HG03460 (cell line): Measurements from ENCODE around the gene OTOGL.
"Not testable (repeated sequence)": the region's sequence is repeated elsewhere in the genome, so short reads cannot be mapped to it uniquely, and the experiment has no call there.

Experiments used
- ATAC-seq: cut with Tn5 transposase; IDR thresholded peaks from one replicate; pipeline ENCODE4 v1.9.1; 2021; ENCODE audit not compliant: unreplicated experiment

OTOGL gene

DNA sequence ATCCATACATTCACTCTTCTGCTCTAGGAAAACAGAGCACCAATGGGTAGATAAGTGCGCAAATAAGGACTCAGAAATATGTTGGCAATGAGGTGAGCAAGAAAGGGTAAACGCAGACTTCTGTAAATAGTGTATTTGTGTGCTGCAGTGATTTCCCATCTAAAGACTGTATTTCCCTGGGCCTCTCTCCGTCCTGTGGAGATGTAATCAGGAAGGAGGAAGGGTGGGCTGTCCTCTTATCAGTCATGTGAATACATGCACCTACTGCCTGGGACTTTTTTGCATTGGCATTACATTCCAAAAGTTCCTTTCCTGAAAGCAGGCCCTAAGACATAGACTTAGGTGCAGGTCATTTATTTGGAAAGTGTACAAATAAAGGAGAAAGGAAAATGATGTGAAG, 114.5 kb downstream of the OTOGL start:
- no peak for ATAC-seq

DNA sequence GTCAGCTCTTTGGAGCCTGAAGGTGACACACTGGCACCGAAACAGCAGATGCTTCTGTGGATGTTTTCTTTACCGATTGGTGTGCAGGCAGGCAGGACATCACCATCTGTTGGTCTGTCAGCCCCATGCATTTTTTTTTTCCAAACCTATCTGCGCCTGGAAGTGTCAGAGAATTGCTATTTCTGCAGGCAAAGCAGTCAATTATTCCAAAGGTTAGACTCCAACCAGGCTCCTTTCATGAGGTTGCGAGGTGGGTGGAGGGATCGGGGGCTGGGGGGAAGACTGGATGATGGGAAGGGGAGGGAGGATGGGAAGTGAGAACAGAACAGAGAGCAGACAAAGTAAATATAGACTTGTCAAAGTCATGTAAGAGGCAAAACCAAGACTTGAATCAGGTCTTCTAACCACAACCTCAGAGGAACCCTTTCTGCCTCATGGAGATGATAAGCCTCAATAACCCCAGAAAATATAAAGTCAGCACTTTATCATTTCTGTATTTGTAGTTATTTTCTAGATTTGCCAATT, 117.7 kb downstream of the OTOGL start:
- ATAC-seq: no peak

DNA sequence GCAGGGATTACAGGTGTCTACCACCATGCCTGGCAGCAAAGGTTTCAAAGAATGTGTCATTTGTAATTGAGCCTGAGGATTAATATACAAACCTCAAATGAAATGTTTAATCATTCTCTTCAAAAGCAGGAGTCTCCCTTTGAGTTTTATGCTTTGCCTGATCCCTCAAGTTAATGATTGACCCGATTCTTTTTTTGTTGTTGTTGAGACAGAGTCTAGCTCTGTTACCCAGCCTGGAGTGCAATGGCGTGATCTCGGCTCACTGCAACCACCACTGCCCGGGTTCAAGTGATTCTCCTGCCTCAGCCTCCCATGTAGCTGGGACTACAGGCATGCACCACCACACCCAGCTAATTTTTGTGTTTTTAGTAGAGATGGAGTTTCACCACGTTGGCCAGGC, 119.6 kb downstream of the OTOGL start:
- not testable (repeated sequence) for ATAC-seq

DNA sequence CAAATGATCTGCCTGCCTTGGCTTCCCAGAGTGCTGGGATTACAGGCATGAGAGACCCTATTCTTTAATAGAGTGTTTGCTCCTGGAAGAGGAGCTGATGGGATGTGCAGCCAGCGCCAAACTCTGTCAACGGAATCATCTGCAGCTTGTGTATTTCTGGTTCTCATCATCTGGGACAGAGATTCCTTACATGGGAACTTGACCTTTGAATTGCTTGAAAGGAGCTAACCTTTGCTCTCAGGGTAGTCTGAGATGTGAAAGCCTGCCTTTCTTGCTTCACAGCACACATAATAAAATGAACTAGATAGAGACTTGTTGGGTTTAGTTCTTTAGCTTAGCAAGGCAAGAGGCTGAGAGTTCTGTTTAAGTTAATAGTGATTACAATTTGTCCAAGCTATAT, 120.0 kb downstream of the OTOGL start:
- ATAC-seq: no peak

DNA sequence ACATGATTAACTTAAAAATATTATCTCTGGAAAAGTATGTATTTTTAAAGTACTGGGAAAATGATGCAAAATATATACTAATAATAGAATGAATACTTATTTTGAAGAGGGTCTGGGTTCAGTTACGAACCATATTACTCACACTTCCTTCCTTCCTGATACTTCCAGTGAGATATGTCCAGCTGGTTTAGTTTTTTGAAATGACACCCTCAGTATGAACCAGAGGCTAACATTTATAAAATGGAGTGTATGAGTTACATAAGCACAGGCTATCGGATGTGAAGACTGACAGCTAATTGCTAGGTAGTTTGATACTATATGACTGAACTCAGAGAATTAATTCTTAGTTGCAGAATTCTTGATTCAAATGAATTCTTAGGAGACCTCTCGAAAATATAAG, 122.9 kb downstream of the OTOGL start:
- ATAC-seq: no peak

DNA sequence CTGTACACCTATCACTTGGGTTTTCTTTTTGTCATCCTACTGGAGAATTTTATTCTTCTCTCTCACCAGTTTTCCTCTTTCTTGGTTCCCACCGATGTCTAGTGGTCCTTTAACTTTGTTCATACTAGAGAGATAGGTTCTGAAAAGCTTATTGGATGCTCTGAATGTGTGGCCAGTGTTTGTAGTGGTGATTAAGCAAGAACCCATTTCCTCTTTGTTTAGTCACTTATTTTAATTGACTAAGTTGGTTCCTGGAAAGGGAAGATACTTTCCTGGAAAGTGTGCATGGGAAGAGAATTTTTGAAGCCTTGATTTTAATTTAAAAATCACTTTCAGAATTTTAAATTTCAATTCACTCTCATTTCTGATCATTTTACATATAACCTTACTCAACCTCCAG, 127.2 kb downstream of the OTOGL start:
- ATAC-seq: no peak

DNA sequence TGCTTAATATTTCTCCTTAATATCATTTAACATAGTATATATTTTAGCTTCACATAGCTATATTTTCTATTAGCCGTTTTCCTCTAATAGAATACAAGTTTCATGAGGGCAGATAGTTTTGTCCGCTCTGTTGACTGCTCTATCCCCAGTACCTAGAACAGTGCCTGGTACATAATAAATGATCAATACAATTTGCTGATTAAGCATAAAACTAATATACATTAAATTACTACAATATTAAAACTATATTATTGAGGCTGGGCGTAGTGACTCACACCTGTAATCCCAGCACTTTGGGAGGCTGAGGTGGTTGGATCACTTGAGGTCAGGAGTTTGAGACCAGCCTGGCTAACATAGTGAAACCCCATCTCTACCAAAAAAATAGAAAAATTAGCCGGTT, 128.6 kb downstream of the OTOGL start:
- not testable (repeated sequence) for ATAC-seq

DNA sequence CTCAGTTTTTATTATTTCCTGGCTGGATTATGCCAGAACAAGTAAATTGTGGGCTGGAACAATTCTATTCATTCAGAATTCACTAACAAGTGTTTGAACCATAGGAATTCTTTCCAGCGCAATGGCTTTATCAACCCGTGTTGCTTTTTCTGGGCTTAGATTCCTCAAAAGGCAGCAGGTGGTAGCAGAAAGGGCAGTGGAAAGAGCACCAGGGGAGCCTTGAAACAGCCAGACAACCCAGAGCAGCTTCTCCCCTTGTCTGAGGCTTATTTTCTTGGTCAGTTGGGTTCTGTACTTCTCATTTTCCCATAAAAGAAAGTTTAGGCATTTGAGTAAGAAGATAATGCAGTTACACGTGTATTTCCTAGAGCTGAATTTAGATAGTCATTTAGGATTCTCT, 130.7 kb downstream of the OTOGL start:
- no peak for ATAC-seq

DNA sequence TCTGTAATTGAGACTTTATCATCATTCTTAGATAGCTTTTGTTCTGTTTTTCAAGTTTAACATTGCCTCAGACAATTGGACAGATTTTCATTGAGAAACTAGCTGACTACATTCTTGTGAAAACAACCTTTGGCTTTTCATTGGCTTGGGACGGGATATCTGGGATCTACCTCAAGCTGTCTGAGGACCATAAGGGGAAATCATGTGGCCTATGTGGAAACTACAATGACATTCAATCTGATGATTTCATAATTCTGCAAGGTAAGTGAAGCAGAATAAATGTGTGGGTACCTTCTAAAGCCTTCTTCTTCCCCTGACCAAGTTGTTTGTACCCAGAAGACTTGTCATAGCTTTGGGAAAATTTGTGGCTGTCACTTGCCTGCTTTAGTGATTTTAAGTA, 133.5 kb downstream of the OTOGL start:
- no peak for ATAC-seq

DNA sequence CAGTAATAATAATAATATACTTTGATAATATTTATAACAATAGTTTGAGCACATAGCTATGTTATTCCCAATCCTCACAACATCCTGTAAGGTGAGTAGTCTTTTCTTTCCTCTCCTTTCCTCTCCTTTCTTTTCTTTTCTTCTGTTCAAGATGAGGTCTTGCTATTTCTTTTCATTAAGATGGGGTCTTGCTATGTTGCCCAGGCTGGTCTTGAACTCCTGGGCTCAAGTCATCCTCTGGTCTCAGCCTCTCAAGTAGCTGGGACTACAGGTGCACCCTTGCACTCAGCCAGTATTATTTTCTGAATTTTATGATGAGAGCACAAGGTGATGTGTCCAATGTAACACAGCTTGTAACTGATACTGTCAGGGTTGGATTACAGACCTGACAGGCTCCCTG, 134.6 kb downstream of the OTOGL start:
- no peak for ATAC-seq

DNA sequence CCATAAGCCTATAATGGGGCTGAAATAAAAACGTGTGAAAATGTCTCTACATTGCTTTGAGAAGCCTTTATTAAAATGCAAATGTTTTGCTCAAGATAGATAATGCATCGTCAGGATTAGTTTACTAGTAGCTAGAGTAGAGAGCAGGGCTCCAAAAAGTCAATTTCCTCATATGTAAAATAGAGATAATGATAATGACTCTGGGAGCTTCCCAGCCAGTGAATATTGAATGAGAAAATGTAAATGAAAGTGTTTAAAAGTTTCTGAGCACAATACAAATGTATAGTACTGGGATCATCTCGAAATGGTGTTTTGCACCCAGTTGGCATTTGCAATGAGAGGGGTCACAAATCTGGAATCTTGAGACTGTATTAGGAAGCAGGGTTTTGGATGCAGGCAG, 135.3 kb downstream of the OTOGL start:
- ATAC-seq: no peak

DNA sequence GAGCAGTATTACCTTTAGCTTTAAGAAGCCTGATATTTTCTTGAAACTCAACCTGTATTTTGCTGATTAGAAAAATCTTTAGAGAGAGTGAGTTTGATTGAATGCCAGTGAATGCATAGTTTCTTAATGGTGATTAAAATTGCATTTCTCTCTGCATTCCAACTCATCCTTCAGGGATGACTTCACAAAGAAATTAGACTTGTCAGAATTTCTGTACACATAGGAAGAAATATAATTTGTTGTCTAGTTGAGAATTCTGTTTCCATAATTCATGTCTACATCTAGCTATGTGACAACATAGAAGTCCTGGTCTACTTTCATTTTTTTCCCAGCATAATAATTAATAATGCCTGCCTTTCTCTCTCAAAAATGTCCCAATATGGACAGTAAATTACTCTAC, 136.6 kb downstream of the OTOGL start:
- no peak for ATAC-seq

DNA sequence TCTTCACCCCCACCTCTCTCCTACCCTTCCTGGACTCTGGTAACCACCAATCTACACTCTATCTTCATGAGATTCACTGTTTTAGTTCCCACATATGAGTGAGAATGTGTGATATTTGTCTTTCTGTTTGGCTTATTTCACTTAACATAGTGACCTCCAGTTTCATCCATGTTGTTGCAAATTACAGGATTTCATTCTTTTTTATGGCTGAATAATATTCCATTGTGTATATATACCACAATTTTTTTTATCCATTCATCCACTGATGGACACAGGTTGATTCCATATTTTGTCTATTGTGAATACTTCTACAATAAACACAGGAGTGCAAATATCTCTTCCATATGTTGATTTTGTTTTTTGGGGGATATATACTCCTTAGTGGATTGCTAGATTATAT, 140.5 kb downstream of the OTOGL start:
- ATAC-seq: no peak

DNA sequence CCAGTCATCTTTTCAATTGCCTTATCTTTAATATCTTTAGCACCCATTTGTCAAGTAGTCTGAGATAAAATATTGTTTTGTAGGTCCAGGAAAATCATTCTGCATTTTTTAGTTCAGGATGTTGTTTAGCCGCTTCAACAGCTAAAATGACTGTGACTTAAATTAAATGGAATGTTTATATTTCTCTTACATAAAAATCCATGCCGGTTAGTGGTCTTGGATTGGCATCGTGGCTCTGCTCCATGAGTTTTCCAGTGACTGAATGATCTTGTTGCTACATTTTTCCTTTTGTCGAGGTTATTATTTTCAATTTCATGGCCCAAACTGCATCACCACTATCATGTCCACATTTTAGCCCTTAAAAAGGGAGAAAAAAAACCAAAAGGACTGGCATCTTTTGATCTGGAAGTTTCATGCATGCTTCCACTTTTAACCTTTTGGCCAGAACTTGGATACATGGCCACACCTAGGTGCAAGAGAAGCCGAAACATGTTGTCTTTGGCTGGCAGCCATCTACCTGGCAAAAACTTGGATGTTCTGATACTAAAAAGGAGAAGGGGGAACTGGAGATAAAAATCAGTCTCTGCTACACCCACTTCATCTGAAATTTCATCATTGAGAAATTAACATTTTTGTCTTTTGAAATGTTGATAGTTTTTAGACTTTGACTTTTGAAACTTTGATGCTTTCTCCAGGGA, 142.4 kb downstream of the OTOGL start:
- ATAC-seq: no peak

DNA sequence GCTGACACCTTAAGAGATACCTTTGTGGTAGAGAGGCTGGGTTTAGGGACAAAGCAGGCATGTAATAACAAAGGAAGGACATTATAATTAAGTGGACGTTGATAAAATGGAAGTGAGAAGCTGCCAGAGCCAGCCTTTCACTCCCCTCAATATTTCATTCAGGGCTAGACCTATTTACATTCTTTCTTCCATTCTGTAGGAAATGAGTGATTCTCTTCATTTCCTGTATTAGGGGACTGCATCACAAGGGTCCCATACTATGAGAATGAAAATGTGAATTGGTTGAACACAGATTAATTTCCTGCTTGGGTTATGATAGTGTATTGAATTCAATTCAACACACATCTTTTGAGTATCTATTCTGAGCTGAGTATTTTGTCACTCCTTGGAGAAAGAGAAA, 143.0 kb downstream of the OTOGL start:
- ATAC-seq: no peak

DNA sequence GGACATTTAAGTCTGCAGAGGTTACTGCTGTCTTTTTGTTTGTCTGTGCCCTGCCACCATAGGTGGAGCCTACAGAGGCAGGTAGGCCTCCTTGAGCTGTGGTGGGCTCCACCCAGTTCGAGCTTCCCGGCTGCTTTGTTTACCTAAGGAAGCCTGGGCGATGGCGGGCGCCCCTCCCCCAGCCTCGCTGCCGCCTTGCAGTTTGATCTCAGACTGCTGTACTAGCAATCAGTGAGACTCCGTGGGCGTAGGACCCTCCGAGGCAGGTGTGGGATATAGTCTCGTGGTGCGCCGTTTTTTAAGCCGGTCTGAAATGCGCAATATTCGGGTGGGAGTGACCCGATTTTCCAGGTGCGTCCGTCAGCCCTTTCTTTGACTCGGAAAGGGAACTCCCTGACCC, 150.2 kb downstream of the OTOGL start:
- ATAC-seq: not testable (repeated sequence)

DNA sequence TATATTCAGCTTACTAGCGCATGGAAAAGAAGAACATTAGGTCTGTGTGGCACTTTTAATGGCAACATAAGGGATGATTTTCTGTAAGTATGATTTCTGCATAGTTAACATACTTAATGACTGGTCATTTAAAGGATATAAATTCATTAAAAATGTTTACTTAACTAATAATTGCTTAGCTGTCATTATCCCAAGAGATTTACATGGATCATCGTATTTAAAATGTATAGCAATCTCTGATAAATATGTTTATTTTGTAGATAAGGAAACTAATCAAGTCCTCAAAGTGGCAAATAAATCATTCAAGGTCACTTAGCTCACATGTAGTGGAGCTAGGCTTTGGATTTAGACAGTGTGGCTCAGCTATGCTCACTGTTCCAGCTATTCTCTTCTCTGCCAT, 158.6 kb downstream of the OTOGL start:
- no peak for ATAC-seq

DNA sequence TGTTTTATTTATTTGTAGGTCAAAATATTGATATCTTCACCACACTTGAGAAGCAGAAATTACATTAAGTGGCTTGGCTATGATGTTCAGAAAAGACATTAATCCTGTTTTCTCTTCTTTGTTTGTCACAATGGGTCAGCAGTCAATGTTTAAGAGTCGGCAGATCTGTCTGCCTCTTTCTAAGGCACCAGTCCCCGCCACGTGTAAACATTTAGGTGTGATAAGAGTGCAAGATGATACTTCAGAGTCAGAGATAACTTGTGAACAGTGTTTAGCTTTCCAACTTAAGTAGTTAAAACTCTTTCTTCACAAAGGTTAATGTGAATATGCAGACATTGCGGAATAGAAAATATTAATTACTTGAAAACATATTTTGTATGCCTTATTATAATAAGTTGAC, 160.9 kb downstream of the OTOGL start:
- no peak for ATAC-seq

DNA sequence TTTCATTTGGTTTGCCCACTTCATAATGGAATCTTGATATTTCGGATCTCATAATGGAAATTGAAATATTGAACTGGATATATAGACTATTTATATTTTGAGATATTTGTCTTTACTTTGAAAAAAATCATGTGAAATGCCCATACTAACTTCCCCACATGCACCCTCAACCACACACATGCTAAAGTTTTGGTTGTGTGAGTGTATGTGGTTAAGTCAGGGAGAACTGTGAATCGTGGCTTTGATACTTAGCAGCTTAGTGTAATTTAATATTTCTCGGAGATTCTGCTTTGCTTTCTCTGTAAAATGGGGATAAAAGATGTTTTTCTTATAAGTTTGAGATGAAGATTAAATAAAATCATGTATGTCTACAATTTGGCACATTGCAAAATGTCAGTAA, 162.1 kb downstream of the OTOGL start:
- ATAC-seq: no peak

DNA sequence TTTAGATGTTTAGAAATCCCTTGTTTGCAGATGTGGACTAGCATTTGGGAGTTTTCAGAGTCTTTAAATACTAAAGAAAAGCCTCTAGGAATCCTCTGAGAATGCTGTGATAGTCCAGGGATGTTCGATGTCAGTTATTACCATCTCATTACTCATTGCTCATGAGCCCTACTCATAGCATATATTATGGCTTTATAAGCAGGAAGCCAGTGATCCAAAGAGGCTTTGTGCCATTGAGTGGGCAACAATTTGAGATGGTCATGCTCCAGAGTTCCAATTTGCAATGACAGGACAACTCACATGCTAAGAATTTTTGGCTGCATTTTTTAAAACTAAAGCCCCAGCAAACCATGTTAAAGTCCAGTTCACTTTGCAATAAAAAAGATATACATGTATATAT, 163.0 kb downstream of the OTOGL start:
- ATAC-seq: no peak

DNA sequence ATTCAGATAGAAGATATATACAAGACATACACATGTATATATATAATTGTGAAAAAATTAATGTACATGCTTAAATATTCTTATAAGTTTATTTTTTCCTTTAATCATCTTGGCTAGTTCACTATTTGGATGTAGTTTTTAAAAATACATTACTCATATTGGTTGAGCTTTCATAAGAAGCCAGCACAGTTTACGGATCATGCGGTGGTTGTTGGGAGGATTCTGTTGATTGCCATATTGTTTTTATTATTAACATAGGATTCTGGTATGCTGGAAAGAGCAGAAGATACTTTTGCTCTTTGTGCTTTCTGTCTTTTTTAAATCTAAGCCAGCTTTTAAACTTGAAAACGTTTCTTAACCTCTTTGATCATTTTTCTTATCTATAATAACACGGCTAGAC, 163.4 kb downstream of the OTOGL start:
- no peak for ATAC-seq

DNA sequence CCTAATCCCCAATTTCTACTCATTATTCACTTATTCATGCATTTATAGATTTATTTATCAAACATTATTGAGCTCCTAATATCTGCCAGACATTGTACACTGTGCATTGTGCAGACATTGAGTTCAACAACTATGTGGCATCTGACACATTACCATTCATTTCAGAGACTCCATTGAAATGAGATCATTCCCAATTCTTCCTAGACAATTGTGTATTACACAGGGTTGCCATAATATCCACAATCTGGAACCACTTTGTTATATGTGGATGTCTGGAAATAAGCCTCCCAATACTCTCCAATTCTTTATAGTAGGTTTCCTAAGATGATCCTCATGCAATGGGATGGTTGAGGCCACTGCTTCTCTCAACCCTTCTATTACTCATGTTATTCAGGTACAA, 165.0 kb downstream of the OTOGL start:
- ATAC-seq: no peak

DNA sequence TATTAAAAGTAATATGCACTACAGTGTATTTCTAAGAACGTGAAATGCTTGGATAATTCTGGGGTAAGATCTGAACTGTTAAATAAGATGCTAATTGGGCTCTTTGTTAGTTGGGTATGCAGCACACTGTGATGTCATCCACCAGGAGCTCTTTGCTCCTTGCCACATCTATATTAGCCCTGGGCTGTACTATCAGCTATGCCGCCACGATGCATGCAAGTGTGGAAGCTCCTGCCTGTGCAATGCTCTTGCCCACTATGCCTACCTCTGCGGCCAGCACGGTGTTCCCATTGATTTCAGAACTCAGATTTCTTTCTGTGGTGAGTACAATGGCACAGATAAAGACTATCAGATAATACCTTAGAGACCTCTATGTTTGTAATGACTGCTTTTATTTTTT, 165.6 kb downstream of the OTOGL start:
- ATAC-seq: no peak
